Measurements from ENCODE around the gene DAAM2. TPM values are rescaled to one million over a fixed set of nuclear protein-coding genes. Genes with fewer than 3 reads are reported as not detected.

DAAM2 gene
- total and polyA plus RNA-seq, 2 experiments from 2014 or later, result 3.4 to 8.5 TPM

- no peak for TF ChIP-seq CTCF (IDR thresholded peaks at IDR 0.05; ENCODE audit: low read depth, low read length)
Observed at GRCh38 chr6:39851331-39851730, 59.2 kb downstream of the DAAM2 start.

GRCh38 chr6:39852324-39852723, 60.1 kb downstream of the DAAM2 start:
- no peaks in the 10 kb centered on the region for H3K36me3 ChIP-seq
- peaks cover 15% of the 10 kb centered on the region for H3K4me1 ChIP-seq (ENCODE audit: low read depth)
- H3K27ac ChIP-seq, result no peak overlapping the region
- H3K4me3 ChIP-seq, result no peak overlapping the region
- no peak for DNase-seq (ENCODE audit: low read depth in 1 of 2, low spot score in 1 of 2)
- no peak for TF ChIP-seq CTCF (IDR thresholded peaks at IDR 0.05; ENCODE audit: low read depth, low read length)
- no peaks in the 10 kb centered on the region for H3K9me3 ChIP-seq (ENCODE audit: low read depth)
- no peaks in the 10 kb centered on the region for H3K27me3 ChIP-seq

More at GRCh38 chr6:39851331-39851730, 59.2 kb downstream of the DAAM2 start:
- H3K4me1 ChIP-seq (ENCODE audit: low read depth), result peaks cover 15% of the 10 kb centered on the region
- peak in 1 of 2 donors; percentile 28 for DNase-seq (ENCODE audit: low read depth in 1 of 2, low spot score in 1 of 2)
- H3K9me3 ChIP-seq (ENCODE audit: low read depth), result no peaks in the 10 kb centered on the region
- no peak overlapping the region for H3K4me3 ChIP-seq
- no peaks in the 10 kb centered on the region for H3K36me3 ChIP-seq
- H3K27ac ChIP-seq, result no peak overlapping the region
- no peaks in the 10 kb centered on the region for H3K27me3 ChIP-seq

GRCh38 chr6:39853604-39854003, 61.4 kb downstream of the DAAM2 start:
- peaks cover 13% of the 10 kb centered on the region for H3K4me1 ChIP-seq (ENCODE audit: low read depth)
- no peaks in the 10 kb centered on the region for H3K36me3 ChIP-seq
- H3K9me3 ChIP-seq (ENCODE audit: low read depth), result no peaks in the 10 kb centered on the region
- no peak overlapping the region for H3K27ac ChIP-seq
- TF ChIP-seq CTCF (IDR thresholded peaks at IDR 0.05; ENCODE audit: low read depth, low read length), result no peak
- no peaks in the 10 kb centered on the region for H3K27me3 ChIP-seq
- DNase-seq (ENCODE audit: low read depth in 1 of 2, low spot score in 1 of 2), result no peak
- no peak overlapping the region for H3K4me3 ChIP-seq

GRCh38 chr6:39855356-39855995, 63.3 kb downstream of the DAAM2 start:
- Histone ChIP-seq H3K36me3 (no peaks in the 10 kb centered on the region), H3K27me3 (no peaks in the 10 kb centered on the region), H3K27ac (no peak overlapping the region), H3K4me1 (ENCODE audit: low read depth) (peaks cover 3% of the 10 kb centered on the region), H3K4me3 (no peak overlapping the region), H3K9me3 (ENCODE audit: low read depth) (no peaks in the 10 kb centered on the region)
- no peak for DNase-seq (ENCODE audit: low read depth in 1 of 2, low spot score in 1 of 2)
- no peak for TF ChIP-seq CTCF (IDR thresholded peaks at IDR 0.05; ENCODE audit: low read depth, low read length)

- no peaks in the 10 kb centered on the region for H3K4me1 ChIP-seq (ENCODE audit: low read depth)
- no peak overlapping the region for H3K4me3 ChIP-seq
- no peak overlapping the region for H3K27ac ChIP-seq
- H3K36me3 ChIP-seq, result no peaks in the 10 kb centered on the region
- DNase-seq (ENCODE audit: low read depth in 1 of 2, low spot score in 1 of 2), result no peak
- no peaks in the 10 kb centered on the region for H3K9me3 ChIP-seq (ENCODE audit: low read depth)
- TF ChIP-seq CTCF (IDR thresholded peaks at IDR 0.05; ENCODE audit: low read depth, low read length), result no peak
- no peaks in the 10 kb centered on the region for H3K27me3 ChIP-seq
Observed at GRCh38 chr6:39859025-39859424, 66.8 kb downstream of the DAAM2 start.
